ENCODE measurements around the gene RAB28.

DNA sequence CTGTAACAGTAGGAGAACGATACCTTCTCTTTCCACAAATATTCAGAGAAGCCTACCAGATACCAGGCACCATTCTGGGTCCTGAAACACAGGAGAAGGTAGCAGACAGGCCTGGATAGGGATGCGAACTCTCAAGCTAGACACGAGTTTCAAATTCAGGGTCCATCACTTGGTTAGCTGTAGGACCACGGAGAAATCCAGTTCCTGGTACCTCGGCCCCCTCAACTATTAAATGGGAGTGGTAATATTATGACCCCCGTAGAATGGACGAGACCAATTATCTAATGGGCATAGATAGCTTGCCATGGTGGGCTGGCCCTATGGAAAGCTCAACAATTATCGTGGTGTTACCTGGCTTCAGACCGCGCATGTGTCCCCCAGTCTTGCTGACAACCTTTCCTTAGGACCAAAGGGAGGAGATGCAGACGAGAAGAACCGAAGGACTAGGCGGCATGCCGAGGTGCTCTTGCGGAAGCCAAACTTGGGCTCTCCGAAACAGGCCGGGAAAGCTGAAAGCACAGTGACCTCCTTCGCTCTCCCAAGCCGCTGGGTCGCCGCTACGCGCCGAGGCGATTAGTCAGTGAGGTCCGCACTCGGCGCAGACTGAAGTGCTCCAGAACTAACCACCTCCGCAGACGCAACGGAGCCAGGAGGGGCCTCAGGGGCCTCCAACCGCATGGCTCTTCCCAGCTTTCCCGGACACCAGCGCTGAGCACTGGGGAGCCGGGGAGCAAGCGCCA lies 40.5 kb upstream of the RAB28 start:
- TF ChIP-seq EZH2 (IDR thresholded peaks at IDR 0.05; ENCODE audit: low read length, unreplicated experiment) (no peak), EZH2phosphoT487 (IDR thresholded peaks at IDR 0.05; ENCODE audit: borderline replicate concordance, low read length) (no peak)
- TF ChIP-seq, protein P1, sequence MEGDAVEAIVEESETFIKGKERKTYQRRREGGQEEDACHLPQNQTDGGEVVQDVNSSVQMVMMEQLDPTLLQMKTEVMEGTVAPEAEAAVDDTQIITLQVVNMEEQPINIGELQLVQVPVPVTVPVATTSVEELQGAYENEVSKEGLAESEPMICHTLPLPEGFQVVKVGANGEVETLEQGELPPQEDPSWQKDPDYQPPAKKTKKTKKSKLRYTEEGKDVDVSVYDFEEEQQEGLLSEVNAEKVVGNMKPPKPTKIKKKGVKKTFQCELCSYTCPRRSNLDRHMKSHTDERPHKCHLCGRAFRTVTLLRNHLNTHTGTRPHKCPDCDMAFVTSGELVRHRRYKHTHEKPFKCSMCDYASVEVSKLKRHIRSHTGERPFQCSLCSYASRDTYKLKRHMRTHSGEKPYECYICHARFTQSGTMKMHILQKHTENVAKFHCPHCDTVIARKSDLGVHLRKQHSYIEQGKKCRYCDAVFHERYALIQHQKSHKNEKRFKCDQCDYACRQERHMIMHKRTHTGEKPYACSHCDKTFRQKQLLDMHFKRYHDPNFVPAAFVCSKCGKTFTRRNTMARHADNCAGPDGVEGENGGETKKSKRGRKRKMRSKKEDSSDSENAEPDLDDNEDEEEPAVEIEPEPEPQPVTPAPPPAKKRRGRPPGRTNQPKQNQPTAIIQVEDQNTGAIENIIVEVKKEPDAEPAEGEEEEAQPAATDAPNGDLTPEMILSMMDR (conservative IDR thresholded peaks at IDR 0.05; ENCODE audit: low read depth, low read length) = no peak
